ENCODE measurements around the gene LRBA.
"Not testable (repeated sequence)": the region's sequence is repeated elsewhere in the genome, so short reads cannot be mapped to it uniquely, and the experiment has no call there.

The LRBA gene

DNA sequence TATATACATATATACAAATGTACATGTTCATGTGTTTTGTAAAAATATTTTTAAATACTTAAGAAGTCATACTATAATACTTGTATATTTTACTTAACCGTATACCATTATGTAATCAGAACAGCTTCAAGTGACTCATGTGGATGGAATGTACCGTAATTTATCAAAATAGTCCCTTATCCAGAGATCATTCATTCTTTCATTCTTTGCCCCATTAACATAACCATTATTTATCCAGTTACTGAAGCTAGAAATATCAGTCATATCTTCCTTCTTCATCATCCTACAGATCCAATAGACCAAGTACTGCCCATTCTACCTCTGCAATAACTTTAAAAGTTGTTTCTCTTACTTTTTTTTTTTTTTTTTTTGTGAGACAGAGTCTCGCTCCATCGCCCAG is 268.9 kb downstream of the LRBA start:
- in situ Hi-C loops (cut with HindIII; ENCODE audit: low sequenced_read_pairs) = no loop called here

DNA sequence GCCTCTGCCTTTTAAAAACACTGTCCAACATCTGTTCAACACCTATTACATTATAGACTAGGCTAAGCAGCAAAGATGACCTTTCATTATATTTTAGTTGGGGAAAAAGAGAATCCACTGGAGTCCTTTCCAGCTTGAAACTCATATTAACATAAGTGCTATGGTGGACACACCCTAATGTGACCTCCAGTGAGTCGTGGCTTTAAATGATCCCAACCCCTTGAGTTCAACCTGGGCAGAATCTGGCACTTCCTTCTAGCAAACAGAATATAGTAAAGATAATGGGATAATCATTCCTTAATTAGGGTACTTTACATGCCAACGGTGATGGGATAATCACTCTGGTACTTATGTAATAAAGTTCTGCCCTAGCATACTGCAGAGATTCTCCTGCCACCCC is 270.5 kb downstream of the LRBA start:
- in situ Hi-C loops (cut with HindIII; ENCODE audit: low sequenced_read_pairs) = no loop called here

DNA sequence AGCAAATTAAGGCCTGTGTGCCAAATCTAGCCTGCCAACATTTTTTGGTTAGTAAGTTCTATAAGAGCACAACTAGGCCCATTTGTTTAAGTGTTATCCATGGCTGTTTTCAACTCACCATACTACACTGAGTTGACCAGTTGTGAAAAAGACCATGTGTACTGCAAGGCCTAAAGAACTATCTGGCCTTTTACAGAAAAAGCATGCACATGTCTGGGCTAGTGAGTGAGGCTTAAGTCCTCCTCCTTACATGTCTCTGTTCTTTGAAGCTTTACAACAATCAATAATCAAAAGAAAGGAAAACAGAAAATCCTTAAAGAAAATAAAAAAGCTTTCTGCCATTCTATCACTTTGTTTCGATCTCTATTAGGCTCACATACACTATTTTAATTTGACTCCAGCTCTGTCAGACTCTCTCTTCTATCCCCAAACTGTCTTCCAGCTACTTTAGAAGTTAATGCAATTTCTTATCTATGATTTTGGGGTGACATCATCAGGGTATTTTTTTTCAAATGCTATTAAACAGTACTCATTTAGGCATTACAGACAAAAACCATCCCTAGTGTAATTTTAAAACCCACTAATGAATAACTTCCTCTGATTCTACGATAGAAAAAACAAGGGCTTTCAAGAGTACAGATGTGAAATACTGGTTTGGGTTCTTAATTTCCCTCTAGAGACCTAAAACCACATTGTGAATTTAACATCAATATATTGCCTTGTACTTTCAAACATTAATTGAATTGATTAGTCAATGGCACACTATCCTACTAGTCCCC is 271.3 kb downstream of the LRBA start:
- in situ Hi-C loops (cut with HindIII; ENCODE audit: low sequenced_read_pairs) = no loop called here

DNA sequence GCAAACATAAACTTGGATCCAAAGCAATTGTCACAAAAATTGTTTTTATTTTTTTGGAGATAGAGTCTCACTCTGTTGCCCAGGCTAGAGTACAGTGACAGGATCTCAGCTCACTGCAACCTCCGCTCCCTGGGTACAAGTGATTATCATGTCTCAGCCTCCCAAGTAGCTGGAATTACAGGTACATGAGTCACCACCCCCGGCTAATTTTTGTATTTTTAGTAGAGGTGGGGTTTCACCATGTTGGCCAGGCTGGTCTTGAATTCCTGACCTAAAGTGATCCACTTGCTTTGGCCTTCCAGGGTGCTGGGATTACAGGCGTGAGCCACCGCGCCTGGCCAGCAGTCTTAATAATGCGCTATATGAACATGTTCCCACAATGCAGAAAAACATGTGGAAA is 272.2 kb downstream of the LRBA start:
- in situ Hi-C loops (cut with HindIII; ENCODE audit: low sequenced_read_pairs) = not testable (repeated sequence)

DNA sequence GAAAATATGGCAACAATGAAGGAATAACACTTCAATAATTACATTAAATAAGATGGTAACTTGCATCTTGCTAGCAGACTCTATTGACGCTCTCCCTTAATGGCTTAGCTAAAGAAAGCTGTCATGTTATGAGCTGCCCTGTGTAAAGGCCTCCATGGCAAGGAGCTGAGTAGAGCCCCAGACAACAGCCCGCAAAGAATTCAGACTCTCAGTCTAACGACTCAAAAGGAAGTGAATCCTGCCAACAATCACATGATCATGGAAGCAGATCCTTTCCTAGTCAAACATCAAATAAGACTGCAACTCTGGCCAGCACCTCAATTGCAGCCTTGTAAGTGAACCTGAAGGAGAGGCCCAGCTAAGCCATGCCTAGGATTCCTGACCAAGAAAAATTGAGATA is 275.5 kb downstream of the LRBA start:
- in situ Hi-C loops (cut with HindIII; ENCODE audit: low sequenced_read_pairs) = no loop called here

DNA sequence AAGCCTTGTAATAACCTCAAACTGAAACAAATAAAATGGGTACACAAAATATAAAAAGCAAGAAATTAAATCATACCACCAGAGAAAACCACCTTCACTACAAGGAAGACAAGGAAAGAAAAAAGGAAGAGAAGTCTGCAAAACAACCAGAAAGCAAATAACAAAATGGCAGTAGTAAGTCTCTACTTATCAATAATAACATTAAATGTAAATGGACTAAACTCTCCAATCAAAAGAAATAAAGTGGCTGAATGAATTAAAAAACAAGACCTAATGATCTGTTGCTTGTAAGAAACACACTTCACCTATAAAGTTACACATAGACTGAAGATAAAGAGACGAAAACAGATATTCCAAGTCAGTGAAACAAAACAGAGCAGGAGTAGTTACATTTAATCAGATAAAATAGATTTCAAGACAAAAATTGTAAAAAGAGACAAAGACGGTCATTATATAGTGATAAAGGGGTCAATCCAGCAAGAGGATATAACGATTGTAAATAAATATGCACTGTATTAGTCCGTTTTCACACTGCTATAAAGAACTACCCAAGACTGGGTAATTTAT is 289.0 kb downstream of the LRBA start:
- in situ Hi-C loops (cut with HindIII; ENCODE audit: low sequenced_read_pairs) = no loop called here

DNA sequence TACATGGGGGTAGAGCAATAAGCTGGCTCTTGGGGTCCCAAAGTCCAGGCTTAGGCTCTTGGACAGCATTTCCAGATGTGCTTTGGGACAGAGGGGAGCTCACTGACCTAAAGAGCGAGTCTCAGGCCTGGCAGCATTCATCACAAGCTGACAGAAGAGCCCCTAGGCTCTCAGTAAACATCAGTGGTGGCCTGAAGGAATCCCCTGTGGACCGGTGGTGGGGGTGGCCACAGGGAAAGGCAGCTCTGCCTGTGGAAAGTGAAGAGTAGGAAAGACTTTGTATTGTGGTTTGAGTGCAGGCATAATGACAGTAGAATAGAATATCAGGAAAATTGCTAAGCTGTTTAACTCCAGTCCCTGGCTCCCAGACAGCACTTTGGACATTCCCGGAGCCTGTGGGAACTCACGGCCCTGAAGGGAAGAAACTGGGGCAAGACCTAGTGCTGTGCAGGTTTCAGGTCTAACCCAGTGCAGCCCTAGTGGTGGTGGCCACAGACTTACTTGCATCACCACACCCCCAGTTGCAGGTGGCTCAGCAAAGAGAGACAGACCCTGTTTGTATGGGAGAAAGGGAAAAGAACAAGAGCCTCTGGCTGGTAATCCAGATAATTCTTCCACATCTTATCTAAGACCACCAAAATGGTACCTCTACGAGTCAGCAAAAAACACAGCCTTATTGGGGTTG is 291.2 kb downstream of the LRBA start:
- in situ Hi-C loops (cut with HindIII; ENCODE audit: low sequenced_read_pairs) = no loop called here

DNA sequence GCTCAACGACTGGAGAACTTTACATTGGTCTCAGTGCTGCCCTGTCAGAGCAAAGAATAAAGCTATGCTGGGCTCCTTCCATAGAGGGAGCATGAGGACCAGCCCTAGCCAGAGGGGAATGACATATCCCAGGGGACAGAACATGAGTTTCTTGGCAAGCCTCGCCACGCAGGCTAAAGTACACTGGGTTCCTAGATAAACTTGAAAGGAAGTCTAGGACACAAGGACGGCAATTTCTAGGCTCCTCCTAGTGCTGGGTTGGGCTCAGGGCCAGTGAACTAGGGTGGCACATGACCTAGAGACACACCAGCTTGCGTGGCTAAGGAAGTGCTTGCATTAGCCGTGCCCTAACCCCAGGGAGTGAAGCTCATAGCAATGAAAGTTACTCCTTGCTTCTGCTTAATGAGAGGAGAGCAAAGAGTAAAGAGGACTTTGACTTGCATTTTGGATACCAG is 292.1 kb downstream of the LRBA start:
- in situ Hi-C loops (cut with HindIII; ENCODE audit: low sequenced_read_pairs) = no loop called here

DNA sequence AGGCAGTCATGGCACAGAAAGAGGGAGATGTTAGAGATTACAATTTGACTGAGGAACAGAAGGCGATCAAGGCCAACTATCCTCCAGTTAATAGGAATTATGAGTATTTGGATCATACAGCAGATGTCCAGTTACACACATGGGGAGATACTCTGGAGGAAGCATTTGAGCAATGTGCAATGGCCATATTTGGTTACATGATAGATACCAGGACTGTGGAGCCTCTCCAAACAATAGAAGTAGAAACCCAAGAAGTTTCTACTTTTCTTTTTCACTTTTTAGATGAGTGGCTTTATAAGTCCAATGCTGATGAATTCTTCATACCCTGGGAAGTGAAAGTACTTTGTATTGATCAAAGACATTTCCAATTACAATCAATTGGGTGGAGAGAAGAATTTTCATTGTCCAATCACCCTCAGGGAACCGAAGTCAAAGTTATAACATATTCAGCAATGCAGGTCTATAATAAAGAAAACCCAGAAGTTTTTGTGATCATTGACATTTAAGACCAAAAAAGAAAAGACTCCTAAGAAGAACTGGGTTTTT is 294.0 kb downstream of the LRBA start:
- in situ Hi-C loops (cut with HindIII; ENCODE audit: low sequenced_read_pairs) = no loop called here

DNA sequence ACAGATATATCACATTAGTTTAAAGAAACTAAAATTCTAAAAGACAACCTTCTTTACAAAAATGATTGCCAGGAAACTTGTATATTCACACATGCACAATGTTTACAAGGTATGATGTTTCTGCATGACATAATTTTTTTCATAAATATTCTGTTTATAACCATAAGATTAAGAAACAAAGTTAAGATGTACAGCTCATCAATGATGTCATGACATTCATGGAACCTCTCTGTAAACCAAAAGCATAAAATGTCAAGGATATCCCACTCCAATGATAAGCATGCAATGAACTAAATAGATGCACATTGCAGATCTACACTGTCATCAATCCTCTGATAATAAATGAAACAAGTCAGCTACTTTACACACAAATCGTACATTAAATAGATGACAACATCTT is 297.1 kb downstream of the LRBA start:
- in situ Hi-C loops (cut with HindIII; ENCODE audit: low sequenced_read_pairs) = no loop called here

DNA sequence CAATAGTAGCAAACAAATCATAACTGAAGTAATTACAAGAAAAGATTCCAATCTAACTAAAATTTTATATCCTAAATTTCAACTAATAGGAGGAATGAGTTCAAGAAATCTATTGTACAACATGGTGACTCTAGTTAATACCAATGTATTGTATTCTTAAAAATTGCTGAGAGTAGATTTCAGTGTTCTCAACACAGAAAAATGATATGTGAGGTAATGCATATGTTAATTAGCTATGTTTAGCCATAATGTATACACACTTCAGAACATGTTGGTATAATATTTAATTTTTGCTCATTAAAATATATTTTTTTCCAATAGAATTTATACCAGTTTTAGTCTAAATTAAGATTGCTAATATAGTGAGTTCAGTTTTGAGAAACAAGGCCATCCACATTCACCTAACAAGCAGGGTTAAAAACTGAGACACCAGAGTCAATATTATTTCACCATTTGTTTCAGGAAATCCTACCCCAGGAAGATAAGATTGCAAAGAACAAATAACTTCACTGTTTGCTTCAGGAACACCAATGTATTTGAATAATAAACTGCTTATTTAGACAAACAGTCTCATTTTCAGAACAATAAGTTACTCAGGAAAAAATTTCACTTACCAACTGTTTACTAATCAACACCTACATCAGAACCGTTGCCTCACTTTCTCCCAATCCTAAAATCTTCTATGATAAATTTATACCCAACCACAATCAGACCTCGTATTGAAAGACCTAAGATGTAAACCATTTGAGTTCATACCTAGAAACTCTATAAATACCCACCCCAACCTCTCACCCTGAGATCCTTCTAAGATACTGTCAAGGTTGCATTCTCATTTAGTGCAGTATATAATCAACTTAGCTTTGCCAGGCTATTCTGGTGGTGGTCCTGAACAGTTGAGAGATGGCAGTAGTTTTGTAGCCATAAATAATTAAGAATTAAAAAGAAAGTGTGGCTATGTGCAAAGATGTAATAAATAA is 300.3 kb downstream of the LRBA start:
- in situ Hi-C loops (cut with HindIII; ENCODE audit: low sequenced_read_pairs) = no loop called here

DNA sequence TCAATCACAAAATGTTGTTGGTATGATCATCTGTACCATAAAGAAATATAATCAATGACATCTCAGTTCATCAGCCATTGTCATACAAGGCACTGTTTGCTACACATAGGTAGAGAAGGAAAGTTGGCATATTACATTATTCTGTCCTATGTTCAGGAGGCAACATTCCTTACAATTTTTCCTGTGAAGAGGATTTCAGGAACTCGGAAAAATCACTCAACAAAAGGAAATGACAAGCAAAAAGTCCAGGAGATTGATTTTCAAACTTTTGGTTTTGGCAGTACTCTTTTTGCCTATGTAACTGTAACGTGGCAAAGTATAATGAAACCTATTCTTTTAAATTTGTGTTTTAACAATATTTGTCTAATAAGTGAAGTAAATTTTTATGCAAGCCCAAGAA is 301.8 kb downstream of the LRBA start:
- in situ Hi-C loops (cut with HindIII; ENCODE audit: low sequenced_read_pairs) = no loop called here

DNA sequence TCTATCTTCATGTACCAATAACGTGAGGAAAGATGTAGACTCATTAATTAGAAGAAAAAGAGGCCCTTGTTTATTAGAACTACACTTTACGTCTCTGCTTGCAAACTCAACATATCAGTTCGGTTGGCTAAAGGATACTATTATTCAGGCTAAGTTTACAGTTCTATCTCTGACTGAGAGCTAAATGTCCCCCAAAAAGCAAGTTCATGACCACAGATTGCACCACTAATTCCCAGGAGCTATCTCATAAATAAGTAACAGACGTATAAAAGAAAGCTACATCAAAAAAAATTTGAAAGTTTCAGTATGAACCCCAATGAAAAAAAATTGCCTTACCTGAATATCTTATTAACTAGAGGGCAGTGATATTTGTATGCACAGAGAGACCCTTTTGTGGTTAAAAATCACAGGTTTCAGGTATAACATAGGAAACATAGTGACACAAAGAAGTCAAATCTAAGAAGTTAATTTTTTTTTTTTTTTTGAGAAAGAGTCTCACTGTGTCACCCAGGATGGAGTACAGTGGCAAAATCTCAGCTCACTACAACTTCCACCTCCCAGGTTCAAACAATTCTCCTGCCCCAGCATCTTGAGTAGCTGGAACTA is 304.2 kb downstream of the LRBA start:
- in situ Hi-C loops (cut with HindIII; ENCODE audit: low sequenced_read_pairs) = no loop called here

DNA sequence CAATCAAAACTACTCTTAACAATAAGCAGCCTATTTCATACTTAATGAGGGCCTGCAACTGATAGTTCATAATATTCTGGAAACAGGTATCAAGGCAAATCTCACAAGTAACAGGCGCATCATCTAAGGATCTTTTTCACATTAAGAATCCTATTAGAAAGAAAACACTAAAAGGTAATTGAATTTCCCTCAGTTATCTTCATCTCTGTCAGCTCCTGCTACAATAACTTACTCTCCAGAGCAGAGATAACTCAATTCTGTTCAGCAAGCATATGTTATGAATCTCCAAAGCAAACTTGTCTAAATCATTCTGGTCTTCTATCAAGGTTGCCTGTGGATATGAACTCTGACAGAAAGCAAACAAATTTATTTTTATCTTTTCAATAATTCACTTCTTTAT is 307.1 kb downstream of the LRBA start:
- in situ Hi-C loops (cut with HindIII; ENCODE audit: low sequenced_read_pairs) = no loop called here

DNA sequence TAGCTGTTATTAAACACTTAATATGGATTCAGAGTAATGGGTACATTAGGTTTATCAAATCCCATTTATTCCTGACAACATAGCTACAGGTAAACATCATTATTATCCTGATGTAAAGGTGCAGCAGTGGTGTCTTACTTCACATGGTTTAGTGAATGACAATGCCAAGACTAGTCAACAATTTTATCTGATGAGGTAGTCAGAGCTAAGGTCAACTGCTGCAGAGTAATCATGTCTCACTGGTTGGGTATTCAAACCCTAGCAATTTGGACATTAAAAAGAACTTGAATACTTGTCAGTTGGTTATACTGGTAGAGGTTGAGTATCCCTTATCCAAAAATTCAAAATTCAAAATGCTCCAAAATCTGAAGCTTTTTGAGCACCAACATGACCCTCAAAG is 315.5 kb downstream of the LRBA start:
- in situ Hi-C loops (cut with HindIII; ENCODE audit: low sequenced_read_pairs) = no loop called here

DNA sequence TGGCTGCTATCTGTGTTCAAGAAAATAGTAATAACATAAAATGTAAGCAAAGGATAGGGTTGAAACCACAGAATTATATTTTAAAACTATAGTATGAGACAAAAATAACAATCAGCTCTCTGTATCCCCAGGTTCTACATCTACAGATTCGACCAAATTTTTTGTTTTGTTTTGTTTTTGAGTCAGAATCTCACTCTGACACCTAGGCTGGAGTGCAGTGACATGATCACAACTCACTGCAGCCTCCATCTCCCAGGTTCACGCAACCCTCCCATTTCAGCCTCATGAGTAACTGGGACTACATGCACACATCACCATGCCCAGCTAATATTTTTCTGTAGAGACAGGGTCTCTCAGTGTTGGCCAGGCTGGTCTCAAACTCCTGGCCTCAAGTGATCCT is 319.9 kb downstream of the LRBA start:
- in situ Hi-C loops (cut with HindIII; ENCODE audit: low sequenced_read_pairs) = no loop called here

DNA sequence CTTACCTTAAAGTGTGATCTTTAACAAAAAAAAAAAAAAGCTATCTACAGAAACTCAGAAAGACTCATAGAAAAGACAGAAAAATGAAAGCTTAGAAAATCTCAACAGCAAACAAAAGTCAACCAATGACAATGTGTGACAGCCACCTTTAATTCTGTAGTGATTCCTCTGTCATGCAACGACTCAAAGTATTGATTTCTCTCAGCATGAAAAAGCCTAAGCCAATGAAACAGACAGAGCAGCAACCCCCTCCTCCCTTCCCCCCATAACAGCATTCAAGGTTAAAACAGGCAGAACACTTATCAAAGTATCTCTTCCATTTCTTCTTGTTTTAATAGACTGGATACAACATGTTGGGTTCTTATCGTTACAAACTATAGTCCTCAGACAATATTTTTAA is 320.6 kb downstream of the LRBA start:
- in situ Hi-C loops (cut with HindIII; ENCODE audit: low sequenced_read_pairs) = no loop called here

DNA sequence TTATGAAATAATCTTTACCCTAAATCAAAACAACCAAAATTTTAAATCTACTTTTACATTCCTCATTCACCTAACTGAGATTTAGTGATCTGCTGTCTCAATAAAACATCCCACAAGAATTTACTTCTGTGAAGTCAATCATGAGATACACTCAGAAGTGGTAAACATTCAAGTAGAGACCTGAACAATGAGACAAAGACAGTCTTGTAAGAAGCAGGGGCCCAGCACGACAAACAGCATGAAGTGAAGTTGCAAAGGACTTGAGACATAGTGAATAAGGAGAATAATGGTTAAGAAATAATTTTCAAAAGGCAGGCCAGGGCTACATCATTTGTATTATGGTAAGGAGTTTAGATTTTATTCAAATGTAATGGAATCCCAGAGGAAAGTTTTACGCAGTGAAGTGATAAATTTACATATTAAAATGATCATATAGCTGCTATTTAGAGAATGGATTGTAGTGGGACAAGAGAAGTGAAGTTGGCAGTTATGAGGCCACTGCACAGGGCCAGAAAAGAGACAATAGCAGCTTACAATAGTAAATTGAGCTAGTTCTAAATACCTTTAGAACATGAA is 331.2 kb downstream of the LRBA start:
- in situ Hi-C loops (cut with HindIII; ENCODE audit: low sequenced_read_pairs) = no loop called here

DNA sequence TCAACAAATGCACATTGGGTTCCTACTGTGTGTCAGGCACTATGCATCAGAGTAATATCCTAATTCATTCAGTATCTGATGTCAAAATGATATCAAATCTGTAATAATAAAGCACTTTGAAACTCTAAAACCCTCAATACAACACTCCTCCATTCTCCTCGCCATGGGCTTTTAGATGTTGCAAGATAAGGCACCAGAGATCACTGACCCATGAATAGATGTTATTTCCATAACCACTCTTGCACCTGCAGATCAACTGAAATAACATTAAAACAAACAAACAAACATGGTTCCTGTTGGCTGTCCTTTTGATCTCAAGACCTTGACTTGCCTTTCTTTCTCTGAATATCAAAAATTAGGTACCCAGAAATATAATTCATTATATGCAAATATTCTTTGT is 333.0 kb downstream of the LRBA start:
- in situ Hi-C loops (cut with HindIII; ENCODE audit: low sequenced_read_pairs) = no loop called here

DNA sequence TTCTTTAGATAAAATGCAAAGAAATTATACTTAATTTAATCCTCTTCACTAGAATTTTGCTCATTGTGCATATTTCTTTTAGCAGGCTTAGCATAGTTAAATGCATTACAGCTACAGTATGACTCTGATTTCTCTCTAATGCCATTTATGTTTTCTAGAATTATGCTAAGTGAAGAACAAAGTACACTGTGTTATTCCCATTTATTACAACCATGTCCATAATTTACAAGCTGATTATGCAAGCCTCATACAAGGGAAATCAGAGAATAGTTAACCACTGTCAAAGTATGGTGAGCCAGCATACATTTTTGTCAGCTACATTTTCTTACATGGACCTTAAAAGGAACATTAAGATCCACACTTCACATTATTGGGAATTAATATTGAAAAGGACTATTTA is 334.0 kb downstream of the LRBA start:
- in situ Hi-C loops (cut with HindIII; ENCODE audit: low sequenced_read_pairs) = no loop called here

Data from endothelial cell of hepatic sinusoid (primary cell).